Panc1 (cell line): ENCODE measurements around the gene ERFL. TPM values are rescaled to one million over a fixed set of nuclear protein-coding genes. Genes with fewer than 3 reads are reported as not detected.
A peak's percentile ranks its signal among the peaks of the same experiment; 100 is the strongest.

ENCODE experiments used
- ATAC-seq: fragments of 200-7000 bp; cut with Tn5 transposase; 2 replicates; pipeline ENCODE4 v1.9.1; 2020; ENCODE audit warnings: mild to moderate bottlenecking, moderate library complexity
- BruUV-seq: library from RNA; stranded (reverse); fragments of 400-500 nt; replicated peaks from 2 replicates; lab custom pipeline; 2021; lab: Mats Ljungman, UMichigan
- CTCF ChIA-PET: fragments of 300-600 bp; sonication (Branson Sonifier 250); formaldehyde crosslinking; loops from one replicate; lab custom pipeline; 2022; ENCODE audit warnings: antibody characterized with exemption; lab: Charles Lee
- POLR2A ChIA-PET: fragments of 300-600 bp; sonication (Branson Sonifier 250); formaldehyde crosslinking; loops from one replicate; lab custom pipeline; 2022; ENCODE audit warnings: antibody characterized with exemption; lab: Charles Lee
- DNase-seq: peaks from one replicate; pipeline ENCODE4 v3.0.0-alpha.2; 2010; ENCODE audit warnings: low read depth, low spot score
- H3K27ac ChIP-seq: 2 replicates; pipeline ENCODE4 v1.5.1; 2011; ENCODE audit warnings: mild to moderate bottlenecking, low read length, inconsistent platforms
- H3K27me3 ChIP-seq: fragments of 200-500 bp; sonication (Bioruptor generic); 2 replicates; pipeline ENCODE4 v1.6.0; 2014; ENCODE audit warnings: low read length, inconsistent platforms; ENCODE audit not compliant: control insufficient read depth, insufficient read depth
- H3K36me3 ChIP-seq: fragments of 200-500 bp; sonication (Bioruptor generic); 2 replicates; pipeline ENCODE4 v1.5.1; 2014; ENCODE audit warnings: inconsistent platforms, mild to moderate bottlenecking, low read length, moderate library complexity; ENCODE audit not compliant: control insufficient read depth, insufficient read depth
- H3K4me1 ChIP-seq: 2 replicates; pipeline ENCODE4 v1.5.1; 2011; ENCODE audit warnings: inconsistent platforms, mild to moderate bottlenecking, low read length, moderate library complexity; ENCODE audit not compliant: control insufficient read depth, insufficient read depth
- H3K4me3 ChIP-seq, 2 experiments: 2 replicates each; pipeline ENCODE4 v1.5.1; 2011 to 2012; ENCODE audit warnings: low read depth in 2 of 2, low read length in 2 of 2, mild to moderate bottlenecking in 2 of 2, inconsistent platforms in 1 of 2, moderate library complexity in 1 of 2
- H3K9me3 ChIP-seq: fragments of 200-500 bp; sonication (Bioruptor generic); 2 replicates; pipeline ENCODE4 v1.5.1; 2014; ENCODE audit warnings: low read depth, mild to moderate bottlenecking, inconsistent platforms, low read length, moderate library complexity; ENCODE audit not compliant: control insufficient read depth, insufficient read depth
- CTCF ChIP-seq: fragments of 450-650 bp; IDR thresholded peaks from 2 replicates; pipeline ENCODE4 v1.5.1; 2017; ENCODE audit warnings: mild to moderate bottlenecking
- POLR2AphosphoS5 ChIP-seq: IDR thresholded peaks from 2 replicates; pipeline ENCODE4 v1.6.1; 2012; ENCODE audit warnings: mild to moderate bottlenecking, low read depth, low read length, moderate library complexity
- REST ChIP-seq, 2 experiments: IDR thresholded peaks; 2 replicates each; pipeline ENCODE4 v1.6.1; 2011 to 2012; ENCODE audit warnings: low read depth in 2 of 2, control low read depth in 1 of 2, low read length in 1 of 2, mild to moderate bottlenecking in 1 of 2, moderate library complexity in 1 of 2; ENCODE audit not compliant: insufficient read depth in 1 of 2
- SIN3A ChIP-seq: IDR thresholded peaks from 2 replicates; pipeline ENCODE4 v1.6.1; 2012; ENCODE audit warnings: low read depth, mild to moderate bottlenecking, low read length, moderate library complexity, borderline replicate concordance; ENCODE audit not compliant: insufficient read depth
- TCF7L2 ChIP-seq: IDR thresholded peaks from 2 replicates; pipeline ENCODE4 v1.6.1; 2011; ENCODE audit warnings: mild to moderate bottlenecking, low read depth, low read length, inconsistent platforms
- in situ Hi-C: cut with HindIII; loops from 2 replicates; pipeline ENCODE4 v1.10.0; 2016; ENCODE audit warnings: low sequenced_read_pairs, low pct_unique_long_range_greater_than_20kb
- intact Hi-C: fragments of 100-400 bp; cut with micrococcal nuclease; formaldehyde crosslinking; loops from one replicate; pipeline ENCODE4 v1.10.0; 2022; ENCODE audit not compliant: unreplicated experiment
- total RNA-seq: library from RNA; stranded (reverse); gene quantifications from one replicate; pipeline ENCODE4 v1.2.1, GENCODE V29; 2021; ENCODE audit not compliant: unreplicated experiment

ERFL gene
- total RNA-seq, 1 experiment from 2014 or later, result 0.18 TPM

- in situ Hi-C loops, result no loop called here
- POLR2A ChIA-PET, result no interaction called here
These were observed 6.7 kb upstream of the ERFL start for GRCh38 chr19:41934849-41935374.

More at GRCh38 chr19:41934849-41935374, 6.7 kb upstream of the ERFL start:
- Histone ChIP-seq H3K9me3 (no peaks in the 10 kb centered on the region), H3K4me1 (no peaks in the 10 kb centered on the region), H3K4me3 (no peak overlapping the region), H3K27me3 (no peaks in the 10 kb centered on the region; the same call in 1 of the 2 replicates), H3K27ac (no peak overlapping the region), H3K36me3 (no peaks in the 10 kb centered on the region)
- CTCF ChIA-PET, result interaction anchor here (0.6 kb wide), 3 partner anchors 29 to 100 kb away, joined by 3 to 5 read pairs (median 5); no protein-coding TSS in a partner anchor
- ATAC-seq, result peak; percentile 84
- no TSS peak for BruUV-seq
- peak; percentile 30 for DNase-seq
- intact Hi-C loops, result loop anchor here (10.0 kb wide), 1 partner anchor 50 kb away; the partner anchor contains the start of gene ARHGEF1
- TF ChIP-seq TCF7L2 (no peak), REST (IDR thresholded peaks at IDR 0.05; ENCODE audit: insufficient read depth in 1 of 2, low read depth in 2 of 2, low read length in 1 of 2) (no peak), POLR2AphosphoS5 (no peak), CTCF (peak; percentile 91), SIN3A (no peak)
